AG08395 (cell line): Measurements from ENCODE around the gene KCTD13.
"Not testable (repeated sequence)": the region's sequence is repeated elsewhere in the genome, so short reads cannot be mapped to it uniquely, and the experiment has no call there.

Experiments
- DNase-seq: peaks from one replicate; pipeline ENCODE4 v3.0.0; 2012; ENCODE audit warnings: mixed read lengths, low spot score

KCTD13 gene

DNA sequence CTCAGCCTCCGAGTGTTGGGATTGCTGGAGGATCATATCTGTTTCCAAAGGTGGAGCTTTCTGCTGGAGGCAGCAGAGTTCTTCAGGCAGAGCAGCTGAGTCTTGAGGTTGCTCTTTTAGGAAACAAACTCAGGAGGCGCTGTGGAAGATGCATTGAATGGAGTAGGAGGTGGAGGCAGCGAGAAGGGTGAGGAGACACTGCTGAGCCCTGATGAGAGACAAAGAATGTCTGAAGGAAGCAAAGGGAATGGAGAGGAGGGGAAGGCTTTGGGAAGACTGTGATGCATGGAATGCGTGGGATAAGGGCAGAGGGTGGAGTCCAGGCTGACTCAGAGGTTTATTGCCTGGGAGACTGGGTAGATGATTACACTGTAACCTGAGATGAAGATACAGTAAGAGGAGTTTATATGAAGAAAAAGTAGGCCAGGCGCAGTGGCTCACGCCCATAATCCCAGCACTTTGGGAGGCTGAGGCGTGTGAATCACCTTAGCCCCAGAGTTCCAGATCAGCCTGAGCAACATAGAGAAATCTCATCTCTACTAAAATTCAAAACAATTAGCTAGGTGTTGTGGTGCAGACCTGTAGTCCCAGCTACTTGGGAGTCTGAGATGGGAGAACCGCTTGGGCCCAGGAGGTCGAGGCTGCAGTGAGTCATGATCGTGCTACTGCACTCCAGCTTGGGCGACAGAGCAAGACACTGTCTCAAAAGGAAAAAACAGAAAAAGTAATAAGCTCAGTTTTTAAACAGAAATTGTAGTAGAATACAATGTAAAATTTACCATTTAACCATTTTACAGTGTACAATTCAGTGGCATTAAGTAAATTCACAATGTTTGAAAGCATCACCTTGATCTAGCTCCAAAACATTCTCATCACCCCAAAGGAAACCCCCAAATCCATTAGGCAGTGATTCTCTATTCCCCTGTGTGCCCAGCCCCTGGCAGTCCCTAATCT lies 18.1 kb upstream of the KCTD13 start:
- peak; percentile 95 for DNase-seq

DNA sequence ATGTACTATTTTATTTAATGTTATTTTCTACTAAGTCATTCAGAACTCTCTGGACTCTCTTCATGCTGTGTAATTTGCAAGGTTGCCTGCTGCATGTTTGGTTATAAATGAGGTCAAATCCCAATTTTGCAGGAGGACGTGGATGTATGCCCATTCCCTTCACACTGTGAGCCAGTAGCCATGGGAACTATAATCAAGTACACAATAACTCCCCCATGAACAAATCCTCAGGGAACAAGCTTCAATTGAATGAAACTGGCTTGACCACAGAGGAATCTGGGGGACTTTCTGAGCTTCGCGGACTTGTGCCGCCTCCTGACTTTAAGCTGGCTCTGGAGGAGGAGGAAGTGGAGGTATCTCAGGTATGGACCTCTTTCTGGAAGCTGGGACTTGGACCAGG lies 14.6 kb upstream of the KCTD13 start:
- DNase-seq: no peak

- not testable (repeated sequence) for DNase-seq
These were observed 5.7 kb upstream of the KCTD13 start for GRCh38 chr16:29931750-29932149.

- peak; percentile 28 for DNase-seq
These were observed 1.3 kb upstream of the KCTD13 start for GRCh38 chr16:29927070-29927905.

DNA sequence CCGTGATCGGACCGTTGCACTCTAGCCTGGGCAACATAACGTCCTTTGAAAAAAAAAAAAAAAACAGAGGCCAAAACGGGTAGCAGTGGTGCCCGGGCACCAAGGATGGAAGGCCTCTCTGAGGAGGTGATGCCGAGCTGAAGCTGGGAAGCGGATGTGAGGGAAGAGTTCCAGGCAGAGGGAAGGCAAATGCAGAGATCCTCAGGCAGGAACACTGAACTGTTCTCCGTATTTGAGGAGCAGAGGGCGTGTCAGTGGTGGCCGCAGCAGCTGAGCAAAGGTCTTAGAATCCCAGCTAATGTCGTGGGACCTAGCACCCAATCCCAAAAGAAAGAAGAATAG lies 656 bp upstream of the KCTD13 start:
- peak; percentile 50 for DNase-seq

- DNase-seq: no peak
These were observed 795 bp downstream of the KCTD13 start for GRCh38 chr16:29925105-29925756.

- no peak for DNase-seq
These were observed 3.0 kb downstream of the KCTD13 start for GRCh38 chr16:29922986-29923501.

DNA sequence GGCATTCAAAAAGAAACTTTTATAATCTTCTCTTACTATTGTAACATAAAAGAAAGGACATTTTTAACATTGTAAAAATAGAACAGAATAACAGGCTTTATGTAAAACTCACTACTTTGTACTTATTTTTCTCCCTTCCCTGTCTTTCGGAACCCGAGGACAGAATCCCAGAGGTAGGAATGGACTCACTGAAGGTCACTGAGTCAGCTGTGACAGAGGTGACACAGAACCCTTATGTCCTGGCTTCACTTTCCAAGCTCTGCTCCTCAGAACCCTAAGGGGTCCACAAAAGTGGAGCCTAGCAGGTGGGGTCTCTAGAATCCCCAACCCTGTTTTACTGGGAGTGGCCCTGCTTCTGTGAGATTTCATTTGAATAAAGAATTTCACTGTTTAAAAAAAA lies 3.7 kb downstream of the KCTD13 start:
- no peak for DNase-seq

- no peak for DNase-seq
These were observed 5.0 kb downstream of the KCTD13 start for GRCh38 chr16:29921034-29921385.

DNA sequence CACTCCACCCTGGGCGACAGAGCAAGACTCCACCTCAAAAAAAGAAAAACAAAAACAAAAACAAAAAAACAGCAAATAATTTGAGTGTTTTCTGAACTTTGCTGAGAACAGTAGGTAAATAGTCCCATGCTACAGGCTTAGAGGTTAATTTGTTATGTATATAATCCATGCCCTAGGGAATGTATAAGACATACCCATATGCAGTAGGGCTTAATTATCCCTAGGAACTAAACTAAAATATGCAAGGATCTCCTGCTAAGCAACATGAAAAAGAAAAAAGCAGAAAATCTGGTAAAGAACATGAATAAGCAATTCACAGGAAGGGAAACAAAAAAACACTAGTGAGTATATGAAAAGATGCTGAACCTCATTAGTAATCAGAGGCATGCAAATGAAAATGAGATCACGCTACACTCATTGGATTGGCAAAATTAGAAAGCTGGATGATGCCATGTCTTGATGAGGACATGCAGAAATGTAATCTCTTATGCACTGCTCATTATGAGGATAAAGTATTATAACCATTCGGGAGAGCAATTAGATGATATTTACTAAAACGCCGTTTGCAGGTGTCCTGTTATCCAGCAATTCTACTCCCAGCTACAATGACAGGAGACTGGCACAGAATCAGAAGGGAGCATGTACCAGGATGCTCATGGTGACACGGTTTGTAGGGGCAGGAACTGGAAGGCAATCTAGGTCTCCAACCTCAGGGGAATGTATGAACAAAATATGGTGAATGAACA lies 5.6 kb downstream of the KCTD13 start:
- no peak for DNase-seq

GRCh38 chr16:29916979-29917378 lies 9.0 kb downstream of the KCTD13 start:
- DNase-seq: no peak

DNA sequence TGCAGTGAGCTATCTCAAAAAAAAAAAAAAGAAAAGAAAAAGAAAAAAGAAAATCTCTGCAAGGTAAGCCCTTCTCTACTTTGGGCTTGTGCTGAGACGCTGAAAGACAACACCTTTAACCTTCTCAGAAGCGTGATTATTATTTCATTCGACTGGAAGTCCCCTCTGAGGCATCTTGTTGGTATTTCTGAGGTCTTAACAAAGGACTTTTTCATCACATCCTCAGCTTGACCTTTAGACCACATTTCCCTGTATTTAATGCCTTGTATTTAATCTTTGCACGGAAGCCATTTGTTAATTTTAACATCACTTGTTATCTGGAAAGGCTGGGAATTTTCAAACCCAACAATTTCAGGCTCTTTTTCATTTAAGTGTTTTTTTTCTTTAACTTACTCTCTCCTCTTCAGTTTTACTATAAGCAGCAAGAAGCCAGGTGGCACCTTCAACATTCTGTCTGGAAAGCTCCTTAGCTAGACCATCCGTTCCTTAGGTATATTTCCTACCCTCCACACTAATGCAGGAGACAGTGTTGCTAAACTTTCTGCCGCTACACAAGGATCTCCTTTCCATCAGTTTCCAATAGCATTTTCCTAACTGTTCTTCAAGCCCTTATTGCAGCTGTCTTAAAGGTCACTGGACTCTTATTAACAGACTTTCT lies 10.3 kb downstream of the KCTD13 start:
- no peak for DNase-seq

DNA sequence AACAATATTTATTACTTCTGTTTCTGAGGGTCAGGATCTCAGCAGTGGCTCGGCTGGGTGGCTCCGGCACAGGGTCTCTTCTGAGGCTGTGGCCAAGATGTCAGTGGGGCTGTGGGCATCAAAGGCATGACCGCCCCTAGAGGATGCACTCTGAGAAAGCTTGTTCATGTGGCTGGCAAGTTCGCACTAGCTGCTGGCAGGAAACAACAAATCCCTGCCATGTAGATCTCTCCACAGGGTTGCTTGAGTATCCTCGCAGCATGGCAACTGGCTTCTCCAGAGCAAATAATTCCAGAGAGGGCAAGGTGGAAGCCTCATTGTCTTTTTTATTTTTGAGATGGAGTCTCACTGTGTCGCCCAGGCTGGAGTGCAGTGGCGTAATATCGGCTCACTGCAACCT lies 12.5 kb downstream of the KCTD13 start:
- DNase-seq: no peak

- DNase-seq: no peak
These were observed 13.9 kb downstream of the KCTD13 start for GRCh38 chr16:29912087-29912486.

GRCh38 chr16:29911676-29912010 lies 14.4 kb downstream of the KCTD13 start:
- DNase-seq: no peak

- no peak for DNase-seq
These were observed 15.0 kb downstream of the KCTD13 start for GRCh38 chr16:29910819-29911675.

DNA sequence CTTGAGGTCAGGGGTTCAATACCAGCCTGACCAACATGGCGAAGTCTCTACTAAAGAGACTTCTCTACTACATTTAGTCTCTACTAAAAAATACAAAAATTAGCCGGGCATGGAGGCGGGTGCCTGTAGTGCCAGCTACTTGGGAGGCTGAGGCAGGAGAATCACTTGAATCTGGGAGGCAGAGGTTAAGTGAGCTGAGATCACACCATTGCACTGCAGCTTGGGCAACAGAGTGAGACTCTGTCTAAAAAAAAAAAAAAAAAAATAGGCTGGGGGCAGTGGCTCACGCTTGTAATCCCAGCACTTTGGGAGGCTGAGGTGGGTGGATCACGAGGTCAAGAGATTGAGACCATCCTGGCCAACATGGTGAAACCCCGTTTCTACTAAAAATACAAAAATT lies 16.2 kb downstream of the KCTD13 start:
- DNase-seq: not testable (repeated sequence)

- DNase-seq: no peak
These were observed 16.6 kb downstream of the KCTD13 start for GRCh38 chr16:29909391-29909790.

GRCh38 chr16:29908719-29909220 lies 17.3 kb downstream of the KCTD13 start:
- no peak for DNase-seq

DNA sequence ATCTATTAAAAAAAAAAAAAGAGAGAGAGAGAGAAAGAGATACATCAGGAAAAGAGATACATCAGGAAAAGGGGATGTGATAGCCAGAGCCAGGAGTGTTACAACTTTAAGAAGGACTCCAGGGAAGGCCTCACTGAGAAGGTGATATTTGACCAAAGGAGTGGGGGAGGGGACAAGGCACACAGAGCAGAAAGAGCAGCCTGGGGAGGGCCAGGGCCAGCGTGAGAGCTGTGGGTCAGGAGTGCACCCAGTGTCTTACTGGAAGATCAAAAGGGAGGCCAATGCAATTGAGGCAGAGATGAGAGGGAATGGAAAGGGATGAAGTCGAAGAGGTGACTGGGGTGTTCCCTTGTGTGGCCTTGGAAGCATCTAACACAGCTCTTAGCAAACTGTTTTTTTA lies 18.1 kb downstream of the KCTD13 start:
- DNase-seq: no peak
